Ovary (tissue), 9 donors: ENCODE measurements around the gene TBL1X. TPM values are rescaled to one million over a fixed set of nuclear protein-coding genes. Genes with fewer than 3 reads are reported as not detected.
A peak's percentile ranks its signal among the peaks of the same experiment; 100 is the strongest.

Experiments used
- DNase-seq, 5 donors: peaks; one replicate each; pipeline ENCODE4 v3.0.0-alpha.2; 2019 to 2020
- H3K27ac ChIP-seq, 2 donors: fragments of 200-600 bp; one replicate each; pipeline versions ENCODE4 v1.5.1 to v1.8.0; 2019 to 2022
- H3K27me3 ChIP-seq: fragments of 200-600 bp; one replicate; pipeline ENCODE4 v1.8.0; 2022
- H3K36me3 ChIP-seq: fragments of 200-600 bp; sonication (generic); one replicate; pipeline ENCODE4 v1.5.1; 2019
- H3K4me1 ChIP-seq: one replicate; pipeline ENCODE4 v1.8.1; 2013; ENCODE audit warnings: mild to moderate bottlenecking, moderate library complexity; ENCODE audit not compliant: insufficient read depth
- H3K4me3 ChIP-seq: fragments of 200-600 bp; sonication (generic); one replicate; pipeline ENCODE4 v1.5.1; 2017
- H3K9me3 ChIP-seq, 2 donors: fragments of 200-600 bp in 1 of 2; sonication (generic) in 1 of 2; one replicate each; pipeline versions ENCODE4 v1.5.1 to v1.8.1; 2013 to 2019; ENCODE audit warnings: mild to moderate bottlenecking in 1 of 2, moderate library complexity in 1 of 2
- EP300 ChIP-seq: sonication (generic); formaldehyde crosslinking; IDR thresholded peaks from one replicate; pipeline ENCODE4 v1.6.1; 2017; ENCODE audit warnings: antibody characterized with exemption
- POLR2A ChIP-seq: fragments of 450-650 bp; IDR thresholded peaks from one replicate; pipeline ENCODE4 v1.6.1; 2017; ENCODE audit warnings: antibody characterized with exemption, mild to moderate bottlenecking, moderate library complexity
- WGBS, 3 donors: extraction: QIAGEN DNeasy Blood & Tissue Kit in 1 of 3; methylation state at CpG; one replicate each; pipeline versions ENCODE4 v1.1.5 to v1.1.7; 2013 to 2017; 5-methylcytosine and 5-hydroxymethylcytosine counted together
- intact Hi-C, 4 donors: fragments of 100-400 bp; cut with DNase I; formaldehyde crosslinking; loops; one replicate each; pipeline versions ENCODE4 v1.11.0 to v1.15.1; 2022 to 2023
- polyA plus RNA-seq, 2 donors: library from polyadenylated mRNA; stranded (reverse); fragments of 200-250 nt in 1 of 2; fragments of 350-450 nt in 1 of 2; fragmentation: Illumina TruSeq in 1 of 2; extraction: RNeasy Lipid Tissue Mini Kit (QIAGEN cat#74804) in 1 of 2; gene quantifications; one replicate each; pipeline ENCODE4 v1.2.3, GENCODE V29; 2013 to 2014
- total RNA-seq, 7 donors: library from RNA; depleted of rRNA in 2 of 7; stranded (reverse); fragments of >200 nt in 2 of 7; fragmentation: NEBNext Ultra II Directional in 3 of 7; extraction: Animal tissue kit (Norgen Biotek cat#: 25700) in 3 of 7; gene quantifications; one replicate each; pipeline versions ENCODE4 v1.1.0 to v1.2.4, GENCODE V29; 2016 to 2023
- TF ChIP-seq, protein P1 (sequence below), 3 donors: fragments of 450-650 bp in 2 of 3; fragments of 200-600 bp in 1 of 3; IDR thresholded peaks; one replicate each; pipeline versions ENCODE4 v1.5.1 to v1.8.0; 2016 to 2022; ENCODE audit warnings: antibody characterized with exemption in 3 of 3, mild to moderate bottlenecking in 1 of 3
- donor health status: DM: no; HTN: no; CAD: no; lungs with moderate emphysema.
- donor health status: DM: no; HTN: no; CAD: no.
- donor health status: Bipolar disorder and iron deficiency.
- donor health status: DM: yes; HTN: yes; CAD: no.
- donor health status: DM: no; HTN: no; CAD: no.
- donor health status: DM: yes; HTN: yes; CAD: no.

TBL1X gene
- total and polyA plus RNA-seq, 9 donors = 11.3 to 50.5 (median 32.0) TPM

DNA sequence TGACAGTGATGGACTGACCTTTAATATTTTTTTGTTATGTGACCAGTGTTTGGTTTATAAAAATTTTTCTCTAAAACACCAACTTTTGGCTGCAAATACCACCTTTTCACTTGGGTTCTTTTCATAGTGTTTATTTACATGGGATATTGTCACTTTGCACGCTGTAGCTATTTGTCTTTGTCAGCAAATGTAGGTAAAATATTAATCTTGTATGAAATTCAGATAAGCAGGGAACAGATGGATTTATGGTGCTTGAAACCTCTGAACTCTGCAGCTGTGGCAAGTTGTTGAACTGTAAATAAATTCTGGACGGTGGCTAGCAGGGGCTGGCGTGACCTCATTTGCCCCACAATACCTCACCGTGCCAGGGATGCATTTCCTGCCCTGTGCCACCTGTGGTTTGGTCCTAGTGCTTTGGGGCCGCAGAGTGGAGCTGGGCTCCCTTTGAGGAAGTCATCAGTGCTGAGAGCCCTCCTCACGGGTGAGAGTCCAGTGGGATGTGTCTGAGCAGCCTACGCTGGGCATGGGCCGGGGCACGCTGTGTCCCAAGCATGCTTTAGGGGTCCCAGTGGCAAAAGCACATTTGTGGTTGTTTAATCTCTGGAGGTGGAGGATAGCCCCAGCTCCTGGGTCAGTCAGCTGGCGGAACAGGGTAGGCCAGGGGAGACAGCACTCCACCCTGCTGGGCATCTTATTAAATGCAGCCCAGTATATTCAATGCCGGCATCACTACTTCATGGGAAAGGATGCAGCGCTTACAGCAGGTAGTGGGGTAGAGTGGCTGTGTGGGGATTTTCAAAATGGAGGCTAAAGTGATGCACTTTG lies 108.6 kb downstream of the TBL1X start:
- Histone ChIP-seq H3K36me3 (no peaks in the 10 kb centered on the region), H3K9me3 (no peaks in the 10 kb centered on the region), H3K4me1 (peaks cover 1% of the 10 kb centered on the region), H3K4me3 (no peak overlapping the region), H3K27me3 (no peaks in the 10 kb centered on the region), H3K27ac (no peak overlapping the region)
- intact Hi-C loops = no loop called here
- DNase-seq = no peak
- TF ChIP-seq, protein P1, sequence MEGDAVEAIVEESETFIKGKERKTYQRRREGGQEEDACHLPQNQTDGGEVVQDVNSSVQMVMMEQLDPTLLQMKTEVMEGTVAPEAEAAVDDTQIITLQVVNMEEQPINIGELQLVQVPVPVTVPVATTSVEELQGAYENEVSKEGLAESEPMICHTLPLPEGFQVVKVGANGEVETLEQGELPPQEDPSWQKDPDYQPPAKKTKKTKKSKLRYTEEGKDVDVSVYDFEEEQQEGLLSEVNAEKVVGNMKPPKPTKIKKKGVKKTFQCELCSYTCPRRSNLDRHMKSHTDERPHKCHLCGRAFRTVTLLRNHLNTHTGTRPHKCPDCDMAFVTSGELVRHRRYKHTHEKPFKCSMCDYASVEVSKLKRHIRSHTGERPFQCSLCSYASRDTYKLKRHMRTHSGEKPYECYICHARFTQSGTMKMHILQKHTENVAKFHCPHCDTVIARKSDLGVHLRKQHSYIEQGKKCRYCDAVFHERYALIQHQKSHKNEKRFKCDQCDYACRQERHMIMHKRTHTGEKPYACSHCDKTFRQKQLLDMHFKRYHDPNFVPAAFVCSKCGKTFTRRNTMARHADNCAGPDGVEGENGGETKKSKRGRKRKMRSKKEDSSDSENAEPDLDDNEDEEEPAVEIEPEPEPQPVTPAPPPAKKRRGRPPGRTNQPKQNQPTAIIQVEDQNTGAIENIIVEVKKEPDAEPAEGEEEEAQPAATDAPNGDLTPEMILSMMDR (IDR thresholded peaks at IDR 0.05) = no peak
- no peak for TF ChIP-seq EP300
- TF ChIP-seq POLR2A = no peak
- 57 to 67% (median 61%) methylated on average over 12 of the region's 12 CpGs for WGBS, 3 donors

DNA sequence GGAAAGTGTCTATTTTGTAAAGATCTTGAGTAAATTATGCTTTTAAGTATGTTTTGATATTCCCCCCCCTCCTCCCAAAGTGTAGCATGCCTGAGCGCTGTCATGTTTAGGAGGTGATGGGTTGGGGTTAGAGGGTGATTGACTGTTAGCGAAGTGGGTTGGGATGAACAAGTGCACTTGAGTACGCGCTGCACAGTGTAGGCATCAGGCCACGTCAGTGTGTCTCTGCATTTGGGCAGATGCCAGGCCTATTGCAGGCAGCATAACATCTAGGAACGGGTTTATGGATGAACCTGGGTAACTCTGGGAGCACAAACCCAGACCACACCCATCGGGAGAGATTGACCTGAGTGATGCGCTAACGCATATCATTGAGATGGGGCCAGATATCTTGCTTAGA lies 111.2 kb downstream of the TBL1X start:
- Histone ChIP-seq H3K4me3 (no peak overlapping the region), H3K27ac (no peak overlapping the region), H3K27me3 (no peaks in the 10 kb centered on the region), H3K36me3 (no peaks in the 10 kb centered on the region), H3K9me3 (no peaks in the 10 kb centered on the region), H3K4me1 (no peaks in the 10 kb centered on the region)
- WGBS, 3 donors = 87 to 92% (median 92%) methylated on average over 9 of the region's 9 CpGs
- no peak for DNase-seq
- intact Hi-C loops = no loop called here
- TF ChIP-seq, protein P1 (IDR thresholded peaks at IDR 0.05) = no peak
- TF ChIP-seq POLR2A (no peak), EP300 (no peak)

DNA sequence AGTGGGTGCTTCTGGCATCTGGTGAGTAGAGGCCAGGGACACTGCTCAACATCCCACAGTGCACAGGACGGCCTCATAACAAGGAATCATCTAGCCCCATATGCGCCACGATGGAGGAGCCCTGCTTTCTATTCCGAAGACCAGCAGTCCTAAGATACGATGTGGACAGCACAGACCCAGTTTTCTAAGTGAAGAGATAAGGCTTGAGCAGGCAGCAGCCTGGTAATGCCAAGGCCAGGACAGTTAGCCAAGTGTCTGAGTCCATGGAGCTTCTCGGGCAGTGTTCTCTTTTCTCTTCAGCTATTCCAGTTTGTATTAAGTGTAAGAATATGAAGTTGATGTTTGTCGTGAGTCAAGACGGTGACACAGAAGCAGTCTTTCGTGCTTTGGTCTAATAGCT lies 112.7 kb downstream of the TBL1X start:
- Histone ChIP-seq H3K27ac (no peak overlapping the region), H3K36me3 (no peaks in the 10 kb centered on the region), H3K27me3 (no peaks in the 10 kb centered on the region), H3K9me3 (no peaks in the 10 kb centered on the region), H3K4me3 (no peak overlapping the region), H3K4me1 (no peaks in the 10 kb centered on the region)
- WGBS, 3 donors = 58 to 73% (median 62%) methylated on average over 9 of the region's 9 CpGs
- no peak for TF ChIP-seq POLR2A
- DNase-seq = no peak
- intact Hi-C loops = no loop called here

DNA sequence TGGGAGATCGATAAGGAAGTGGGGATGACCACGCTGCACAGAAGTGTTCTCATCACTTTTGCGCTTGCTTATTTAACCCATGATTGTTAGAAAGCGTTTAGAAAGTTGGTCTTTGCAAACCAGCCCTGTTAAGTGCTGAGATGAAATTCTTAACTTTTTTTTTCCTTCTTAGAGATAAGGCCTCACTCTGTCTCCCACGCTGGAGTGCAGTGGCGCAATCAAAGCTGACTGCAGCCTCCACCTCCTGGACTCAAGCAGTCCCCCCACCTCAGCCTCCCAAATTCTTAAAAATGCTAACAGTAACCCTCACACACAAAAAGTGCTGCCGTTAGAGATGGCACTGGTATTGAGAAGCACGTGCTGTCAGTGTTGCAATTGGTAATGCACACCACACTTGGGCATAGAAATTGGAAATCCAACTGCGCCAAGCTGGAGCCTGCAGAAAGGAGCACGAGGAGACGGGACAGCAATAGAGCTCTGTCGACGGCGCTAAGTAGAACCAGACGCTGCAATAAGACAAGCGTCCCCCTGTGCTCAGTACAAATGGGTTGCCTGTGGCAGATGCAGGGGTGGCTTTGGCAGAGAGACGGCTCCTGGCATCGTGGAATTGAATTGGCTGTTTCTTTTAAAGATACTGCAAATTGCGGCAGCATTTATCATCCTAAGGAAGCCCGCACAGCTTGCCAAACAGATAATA lies 113.4 kb downstream of the TBL1X start:
- H3K4me3 ChIP-seq = no peak overlapping the region
- H3K9me3 ChIP-seq = no peaks in the 10 kb centered on the region
- peak in 3 of 5 donors; percentile 20 to 43 (median 36) for DNase-seq
- TF ChIP-seq EP300 (no peak), POLR2A (no peak)
- TF ChIP-seq, protein P1 (IDR thresholded peaks at IDR 0.05) = no peak
- H3K4me1 ChIP-seq = no peaks in the 10 kb centered on the region
- H3K27me3 ChIP-seq = no peaks in the 10 kb centered on the region
- intact Hi-C loops = no loop called here
- H3K36me3 ChIP-seq = no peaks in the 10 kb centered on the region
- 61 to 68% (median 64%) methylated on average over 20 of the region's 20 CpGs for WGBS, 3 donors
- H3K27ac ChIP-seq = no peak overlapping the region
